NCI-H146 treated with DMSO at 0.1 percent for 48 hours (cell line): Measurements from ENCODE around the gene CRYM.
"Not testable (repeated sequence)": the region's sequence is repeated elsewhere in the genome, so short reads cannot be mapped to it uniquely, and the experiment has no call there.

Source experiments
- DNase-seq: peaks from one replicate; lab custom pipeline; 2025; ENCODE audit not compliant: unreplicated experiment; lab: John Stamatoyannopoulos, UW

Gene CRYM

DNA sequence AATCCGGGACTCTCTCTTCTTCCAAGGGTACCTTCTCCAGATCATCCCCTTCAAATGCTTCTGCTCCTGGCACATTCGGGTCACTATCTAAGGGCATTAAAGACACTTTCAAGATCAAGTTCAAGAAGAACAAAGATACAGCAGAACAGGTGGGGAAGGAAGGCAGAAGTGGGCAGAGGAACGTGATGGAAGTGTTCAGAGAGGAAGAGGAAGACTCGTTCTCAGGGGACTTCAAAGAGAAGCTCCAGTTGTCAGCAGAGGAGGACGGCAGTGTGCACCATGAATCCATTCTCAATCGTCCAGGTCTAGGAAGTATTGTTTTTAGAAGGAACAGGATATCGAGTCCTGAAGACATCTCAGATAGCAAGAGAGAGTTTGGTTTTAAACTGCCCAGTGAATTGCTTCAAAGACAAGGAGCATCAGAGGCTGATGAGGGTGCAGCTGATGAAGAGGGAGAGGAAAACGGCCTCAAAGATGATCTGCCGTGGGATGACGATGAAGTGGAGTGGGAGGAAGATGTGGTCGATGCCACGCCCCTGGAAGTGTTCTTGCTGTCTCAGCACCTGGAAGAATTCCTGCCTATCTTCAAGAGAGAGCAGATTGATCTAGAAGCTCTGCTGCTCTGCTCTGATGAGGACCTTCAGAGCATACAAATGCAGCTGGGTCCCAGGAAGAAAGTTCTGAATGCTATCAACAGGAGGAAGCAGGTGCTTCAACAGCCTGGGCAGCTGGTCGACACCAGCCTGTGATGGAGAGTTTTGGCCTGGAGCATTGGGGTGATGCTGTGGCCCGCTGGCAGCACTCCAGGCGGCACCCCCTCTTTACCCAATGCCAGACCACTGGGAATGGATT, 27.8 kb downstream of the CRYM start:
- no peak for DNase-seq

GRCh38 chr16:21248179-21248578, 29.9 kb downstream of the CRYM start:
- DNase-seq, result not testable (repeated sequence)

DNA sequence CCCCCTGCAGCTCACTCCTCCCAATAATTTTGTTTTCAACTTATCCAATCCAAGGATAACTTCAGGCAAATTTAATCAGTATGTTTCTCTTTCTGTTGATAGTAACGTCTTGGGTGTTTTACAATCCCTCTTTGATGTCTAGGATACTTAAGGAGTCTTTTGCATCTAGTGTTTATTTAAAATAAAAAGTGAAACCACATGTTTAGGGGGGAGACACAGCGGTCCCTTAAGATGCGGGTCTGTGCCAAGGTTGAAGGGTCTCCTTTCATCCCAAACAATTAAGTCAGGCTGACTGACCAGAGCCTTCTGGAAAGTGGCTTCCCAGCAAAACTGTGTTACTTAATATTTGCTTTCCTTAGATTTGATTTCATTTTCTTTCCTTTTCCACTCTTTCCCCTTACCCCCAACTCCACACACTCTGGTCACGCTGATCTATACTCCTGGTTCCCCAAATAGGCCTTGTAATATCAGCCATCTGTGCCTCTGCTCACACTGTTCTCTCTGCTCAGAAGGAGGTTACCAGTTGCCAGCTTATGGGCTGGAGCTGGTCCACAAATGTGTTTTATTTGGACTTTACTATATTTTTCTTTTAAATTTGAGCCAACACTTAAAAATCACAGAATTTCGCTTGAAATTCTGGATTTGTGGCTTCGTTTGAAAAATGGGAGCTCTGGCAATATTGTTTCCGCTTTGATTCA, 33.4 kb downstream of the CRYM start:
- DNase-seq, result no peak

DNA sequence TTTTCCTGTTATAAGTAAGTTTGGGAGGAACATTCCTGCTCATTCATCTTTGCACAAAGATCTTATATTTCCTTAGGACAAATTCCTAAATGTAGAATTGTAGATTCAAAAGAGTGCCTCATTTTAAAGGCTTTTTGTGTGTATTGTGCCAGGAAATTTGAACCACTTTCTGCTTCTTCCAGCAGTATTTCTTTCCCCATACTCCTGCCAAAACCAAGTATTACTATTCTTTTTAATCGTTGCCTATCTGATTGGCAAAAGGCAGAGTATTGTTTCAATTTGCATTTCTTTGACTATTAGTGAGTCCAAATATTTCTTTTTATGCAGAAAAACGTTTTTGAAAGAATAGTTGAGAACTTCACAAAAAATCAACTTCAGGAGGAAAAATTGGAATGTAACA, 35.3 kb downstream of the CRYM start:
- no peak for DNase-seq

DNA sequence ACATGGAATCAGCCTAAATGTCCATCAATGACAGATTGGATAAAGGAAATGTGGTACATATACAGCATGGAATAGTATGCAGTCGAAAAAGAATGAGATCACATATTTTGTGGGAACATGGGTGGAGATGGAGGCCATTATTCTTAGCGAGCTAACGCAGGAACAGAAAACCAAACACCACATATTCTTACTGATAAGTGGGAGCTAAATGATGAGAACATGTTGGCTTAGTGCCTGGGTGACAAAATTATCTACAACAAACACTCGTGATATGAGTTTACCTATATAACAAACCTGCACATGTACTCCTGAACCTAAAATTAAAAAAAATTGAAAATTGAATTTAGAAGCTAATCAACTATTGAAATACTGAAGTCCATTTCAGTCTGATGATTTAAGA, 38.4 kb downstream of the CRYM start:
- no peak for DNase-seq

DNA sequence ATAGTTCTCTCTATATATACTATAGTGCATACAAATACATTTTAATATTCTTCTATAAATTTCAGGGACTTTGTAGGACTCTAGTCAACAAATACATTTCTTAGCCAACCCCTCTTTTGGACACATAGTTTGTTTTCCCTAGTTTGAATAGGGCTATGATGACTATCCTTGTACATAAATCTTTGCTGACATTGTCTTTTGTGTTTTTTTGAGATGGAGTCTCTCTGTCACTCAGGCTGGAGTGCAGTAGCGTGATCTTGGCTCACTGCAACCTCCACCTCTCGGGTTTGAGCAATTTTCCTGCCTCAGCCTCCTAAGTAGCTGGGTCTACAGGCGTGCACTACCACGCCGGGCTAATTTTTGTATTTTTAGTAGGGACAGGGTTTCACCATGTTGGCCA, 41.3 kb downstream of the CRYM start:
- DNase-seq, result no peak

DNA sequence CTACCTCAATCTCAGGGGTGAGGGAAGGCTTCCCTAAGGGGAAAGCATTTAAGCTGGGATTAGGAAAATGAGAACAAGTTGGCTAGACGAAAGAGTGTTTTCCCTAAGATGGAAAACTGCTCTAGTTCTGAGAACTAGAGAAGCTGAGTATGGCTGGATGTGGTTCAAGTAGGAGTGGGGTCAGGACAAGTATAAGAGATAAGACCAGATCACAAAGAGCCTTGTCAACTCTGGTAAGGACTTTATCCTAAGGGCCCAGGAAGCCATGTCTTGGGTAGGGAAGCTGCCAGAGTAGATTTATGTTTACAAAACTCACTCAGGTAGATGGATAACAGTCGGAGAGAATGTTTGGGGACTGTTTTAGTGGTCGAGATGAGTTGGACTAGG, 42.9 kb downstream of the CRYM start:
- no peak for DNase-seq

- DNase-seq, result no peak
Observed at GRCh38 chr16:21233521-21234150, 44.5 kb downstream of the CRYM start, which contains the start of gene ANKS4B. TSS of gene ANKS4B (plus strand) at chr16:21233699. CDS start at chr16:21233738, 39 bp downstream.

GRCh38 chr16:21233045-21233520, 45.0 kb downstream of the CRYM start:
- no peak for DNase-seq

GRCh38 chr16:21228361-21228872, 49.7 kb downstream of the CRYM start:
- DNase-seq, result no peak

DNA sequence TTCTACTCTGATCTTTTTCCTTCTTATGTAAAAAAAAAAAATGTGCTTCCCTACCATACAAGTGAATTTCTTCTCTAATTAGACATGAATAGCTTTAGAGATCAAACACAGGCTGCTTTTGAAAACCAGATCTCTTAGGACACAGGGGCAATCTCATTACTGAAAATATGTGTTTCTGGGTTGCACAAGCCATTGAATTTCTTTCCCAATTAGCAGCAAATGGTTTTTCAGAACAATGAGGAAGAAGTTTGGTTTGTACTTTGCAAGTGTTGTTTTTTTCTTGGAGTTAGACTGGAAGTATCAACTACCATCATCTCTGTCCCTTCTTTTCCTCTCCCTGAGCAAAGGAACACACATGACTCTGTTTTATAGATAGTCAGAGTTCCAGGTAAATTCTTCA, 50.2 kb downstream of the CRYM start:
- DNase-seq, result no peak

DNA sequence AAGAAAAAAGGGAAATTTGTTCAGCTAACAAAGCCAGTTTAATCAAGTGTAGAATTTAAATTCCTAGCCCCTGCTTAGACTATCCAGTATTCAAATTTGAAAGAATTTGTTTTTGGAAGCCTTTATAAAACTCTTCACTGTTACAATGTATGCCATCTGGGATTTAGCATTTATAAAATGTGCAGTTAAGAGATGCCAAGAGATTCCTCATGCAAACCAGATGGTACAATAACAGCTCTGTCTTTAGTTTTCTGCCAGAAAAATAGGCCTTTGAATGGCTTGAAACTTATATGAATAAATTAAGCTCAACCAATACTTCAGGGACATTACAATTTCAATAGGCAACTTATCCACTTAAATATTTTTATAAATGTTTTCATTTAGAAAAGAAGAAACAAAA, 51.3 kb downstream of the CRYM start:
- DNase-seq, result no peak

GRCh38 chr16:21224800-21225199, 53.3 kb downstream of the CRYM start:
- no peak for DNase-seq

DNA sequence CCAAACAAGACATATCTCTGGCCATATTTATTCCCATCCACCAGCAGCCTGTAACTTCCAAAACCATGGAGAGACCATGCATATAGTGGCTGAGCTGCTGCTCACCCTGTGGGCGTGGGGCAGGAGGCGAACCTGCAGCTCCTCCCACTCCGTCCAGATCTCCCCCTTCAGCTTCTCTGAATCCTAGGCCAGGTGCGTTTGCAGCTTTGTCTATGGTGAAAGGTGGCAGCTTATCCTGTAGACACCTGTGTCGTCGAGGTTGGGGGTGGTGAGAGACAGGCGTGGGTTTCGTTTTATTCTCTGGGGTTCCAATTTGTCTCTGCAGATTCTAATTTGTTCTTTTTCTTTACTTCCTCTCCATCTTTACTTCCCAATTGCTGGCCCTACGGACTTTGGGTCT, 54.3 kb downstream of the CRYM start:
- DNase-seq, result no peak

GRCh38 chr16:21222495-21223337, 55.4 kb downstream of the CRYM start:
- DNase-seq, result no peak

GRCh38 chr16:21219551-21219950, 58.5 kb downstream of the CRYM start:
- DNase-seq, result no peak

GRCh38 chr16:21218153-21218552, 59.9 kb downstream of the CRYM start:
- DNase-seq, result no peak

- DNase-seq, result no peak
Observed at GRCh38 chr16:21217121-21217520, 61.0 kb downstream of the CRYM start.

- DNase-seq, result no peak
Observed at GRCh38 chr16:21214086-21214485, 64.0 kb downstream of the CRYM start.

GRCh38 chr16:21211486-21211885, 66.6 kb downstream of the CRYM start, which contains the start of gene ZP2:
TSS of gene ZP2 (minus strand) at chr16:21211574. CDS start at chr16:21211547, 27 bp downstream.
- DNase-seq, result no peak
